Stimulated activated CD8-positive, alpha-beta memory T cell treated with anti-CD3 and anti-CD28 coated beads, Interleukin-12 subunit alpha, Interleukin-12 subunit beta, amount 100 ng/mL, for 24 hours (primary cell): Measurements from ENCODE around the gene SLBP.

ENCODE experiments used
- DNase-seq: peaks from one replicate; pipeline ENCODE4 v3.0.0-alpha.2; 2020; ENCODE audit errors: extremely low read depth

SLBP gene

DNA sequence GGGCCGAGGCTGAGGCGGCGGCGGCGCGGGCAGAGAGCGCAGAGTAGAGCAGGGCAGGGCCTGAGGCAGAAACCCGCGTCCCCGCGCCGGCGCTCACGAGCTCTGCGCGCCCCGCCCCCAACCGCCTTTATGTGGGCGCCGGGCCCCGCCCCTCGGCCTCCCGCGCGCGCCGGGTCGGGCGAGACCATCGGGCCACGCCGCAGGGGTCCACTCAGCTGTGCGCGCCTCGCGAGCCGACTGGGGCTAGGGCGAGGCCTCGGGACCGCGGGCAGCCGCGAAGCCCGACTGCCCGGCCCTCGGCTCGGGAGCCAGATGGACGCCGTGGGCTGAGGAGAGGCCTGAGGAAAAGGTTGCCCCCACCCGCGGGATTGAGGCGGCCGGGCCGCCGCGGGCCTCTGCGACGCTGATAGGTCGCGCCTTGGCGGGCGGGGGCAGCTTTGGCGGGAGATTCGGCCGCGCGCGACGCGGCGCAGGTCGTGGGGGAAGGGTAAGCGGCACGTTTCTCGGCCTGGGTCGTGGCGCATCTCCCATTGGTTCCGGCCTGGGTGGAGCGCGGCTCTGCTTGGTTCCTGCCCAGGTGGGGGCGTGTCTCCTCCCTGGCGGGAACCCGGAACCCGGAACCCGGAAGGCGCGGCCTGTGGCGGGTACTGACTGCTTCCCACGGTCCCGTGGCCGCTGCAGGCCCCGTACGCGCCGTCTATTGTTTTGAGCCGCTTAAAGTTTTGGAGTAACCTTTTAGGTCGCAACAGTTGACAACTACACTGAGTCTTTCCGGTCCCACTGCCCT lies at the start of gene SLBP:
Gene SLBP (minus strand): TSS at position 104 of the 787 bp plus-strand sequence. CDS start 131 bp downstream, outside the sequence.
- DNase-seq, result peak; percentile 96

DNA sequence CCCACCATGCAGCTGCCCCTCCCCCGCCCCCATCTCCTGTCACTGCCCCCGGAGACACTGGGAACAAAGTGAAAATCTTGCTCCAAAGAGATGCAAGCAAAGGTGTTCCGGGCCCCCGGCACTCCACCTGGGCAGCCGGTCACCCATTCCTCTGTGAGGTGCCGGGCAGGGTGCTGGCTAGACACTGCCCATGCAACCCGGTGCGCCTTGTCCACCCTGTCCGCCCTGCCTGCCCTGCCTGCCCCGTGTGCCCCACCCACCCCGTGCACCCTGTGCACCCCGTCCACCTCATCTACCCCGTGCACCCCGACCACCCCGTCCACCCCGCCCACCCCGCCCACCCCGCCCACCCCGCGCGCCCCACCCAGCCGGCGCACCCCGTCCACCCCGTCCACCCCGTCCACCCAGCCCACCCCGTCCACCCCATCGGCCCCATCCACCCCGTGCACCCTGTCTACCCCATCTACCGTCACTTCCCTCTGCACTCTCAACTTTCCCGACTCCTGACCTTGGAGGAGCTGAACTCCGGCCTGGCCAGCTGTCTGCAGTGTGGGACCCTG lies 49.1 kb upstream of the SLBP start:
- DNase-seq, result no peak

DNA sequence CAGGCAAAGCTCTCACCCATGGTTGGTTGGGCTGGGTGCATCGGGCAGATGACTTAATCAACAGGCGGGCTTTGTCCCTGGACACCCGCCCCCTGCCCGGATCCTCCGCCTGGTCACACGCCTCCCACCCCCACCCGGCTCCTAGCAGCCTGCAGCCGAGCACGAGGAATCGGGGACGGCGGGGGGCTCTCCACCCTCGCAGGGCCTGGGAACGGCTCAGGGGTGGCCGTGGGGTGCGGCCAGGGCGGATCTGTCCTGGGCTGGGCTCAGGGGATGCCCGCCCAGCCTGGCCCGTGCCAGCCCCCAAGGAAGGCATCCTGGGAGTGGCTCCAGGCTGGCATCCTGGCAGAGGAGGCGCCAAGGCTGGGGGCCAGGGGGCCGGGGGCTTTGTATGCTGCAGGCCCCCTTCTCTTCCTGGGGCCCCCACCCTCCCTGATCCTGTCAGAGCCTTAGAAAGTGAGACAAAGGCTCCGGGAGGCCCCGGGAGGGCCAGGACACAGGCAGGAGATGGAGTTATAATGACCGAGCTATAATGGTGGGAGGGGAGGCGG lies 48.5 kb upstream of the SLBP start:
- no peak for DNase-seq

DNA sequence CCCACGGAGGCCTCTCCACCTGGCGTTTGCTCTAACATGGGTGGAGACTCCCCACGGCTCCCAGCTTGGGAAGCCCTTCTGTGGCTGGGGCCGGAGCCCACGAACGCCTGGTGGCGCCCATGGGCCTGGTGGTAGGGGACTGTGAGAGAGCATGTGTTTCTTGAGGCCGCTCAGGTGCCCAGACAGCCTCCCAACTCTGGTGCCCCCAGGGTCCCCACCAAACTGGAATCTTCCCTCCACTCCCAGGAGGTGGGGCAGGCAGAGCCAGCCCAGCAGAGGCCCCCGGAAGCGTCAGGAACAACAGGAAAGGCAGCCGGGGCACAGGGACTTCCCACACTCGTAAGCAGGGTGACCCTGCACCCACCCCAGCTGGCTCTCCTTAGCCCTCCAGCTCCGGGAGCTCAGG lies 47.7 kb upstream of the SLBP start:
- DNase-seq, result no peak

DNA sequence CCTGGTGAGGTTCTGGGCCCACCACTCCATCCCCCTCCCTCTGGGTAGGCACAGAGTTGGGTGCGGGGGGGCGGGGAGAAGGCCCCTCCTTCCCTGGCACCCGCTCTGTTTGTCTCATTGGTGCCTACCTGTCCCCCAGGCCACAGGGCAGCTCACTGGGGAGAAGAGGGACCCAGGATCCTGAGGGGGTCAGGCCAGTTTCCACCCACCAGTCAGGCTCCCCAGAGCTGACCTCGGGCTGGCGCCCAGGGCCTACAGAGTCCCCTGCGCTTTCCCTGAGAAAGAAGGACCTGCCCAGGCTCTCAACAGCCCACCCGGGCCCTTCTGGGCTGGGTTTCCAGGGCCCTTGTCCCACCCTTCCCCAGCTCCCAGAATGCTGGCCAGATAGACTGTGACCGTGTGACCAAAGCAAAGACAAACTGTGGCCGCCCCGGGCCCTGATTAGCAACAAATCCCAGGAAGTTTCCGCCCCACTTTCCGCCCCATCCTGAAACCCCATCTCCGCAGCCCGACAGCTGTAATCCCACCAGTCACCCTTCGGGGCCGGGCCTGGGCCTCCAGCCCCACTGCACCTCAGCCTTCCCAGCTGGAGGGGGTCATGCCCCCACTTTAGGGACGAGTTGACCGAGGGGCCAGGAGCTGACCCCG lies 47.2 kb upstream of the SLBP start:
- no peak for DNase-seq

DNA sequence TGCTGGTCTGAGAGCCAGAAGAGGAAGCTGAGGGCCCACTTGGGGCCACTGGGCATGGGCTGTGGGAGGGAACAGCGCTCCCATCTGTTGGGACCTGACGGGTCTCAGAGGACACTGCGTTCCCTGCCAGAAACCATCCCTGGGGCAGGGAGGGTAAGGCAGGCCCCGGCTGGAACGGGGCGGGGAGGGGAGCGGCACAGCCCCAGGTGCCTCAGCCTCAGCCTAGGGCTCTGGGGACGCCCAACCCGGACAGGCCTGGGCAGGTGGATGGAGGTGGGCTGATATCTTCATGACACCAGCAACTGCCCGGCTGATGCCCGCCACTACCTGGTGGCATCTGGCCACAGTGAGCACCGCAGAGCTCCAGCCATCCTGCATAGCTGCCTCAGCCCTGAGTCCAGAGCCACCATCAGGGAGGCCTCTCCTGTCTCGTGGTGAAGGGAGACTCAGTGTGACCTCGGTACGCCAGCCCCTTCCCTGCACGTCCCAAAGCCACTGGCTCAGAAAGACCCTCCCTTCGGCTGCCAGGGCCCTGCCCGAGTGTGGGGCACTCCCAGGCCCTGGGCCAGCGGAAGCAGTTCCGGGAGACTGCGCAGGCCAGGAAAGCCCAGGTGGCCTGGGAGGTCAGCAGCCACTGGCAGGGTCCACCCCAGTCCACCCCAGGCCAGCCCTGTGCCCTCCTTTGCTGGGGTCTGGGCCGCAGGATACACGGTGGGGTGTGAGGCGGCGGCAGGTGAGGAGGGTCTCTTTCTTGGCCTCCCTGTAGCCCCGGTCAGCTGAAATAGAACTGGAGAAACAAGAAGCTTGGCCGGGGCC lies 46.4 kb upstream of the SLBP start:
- DNase-seq, result no peak

DNA sequence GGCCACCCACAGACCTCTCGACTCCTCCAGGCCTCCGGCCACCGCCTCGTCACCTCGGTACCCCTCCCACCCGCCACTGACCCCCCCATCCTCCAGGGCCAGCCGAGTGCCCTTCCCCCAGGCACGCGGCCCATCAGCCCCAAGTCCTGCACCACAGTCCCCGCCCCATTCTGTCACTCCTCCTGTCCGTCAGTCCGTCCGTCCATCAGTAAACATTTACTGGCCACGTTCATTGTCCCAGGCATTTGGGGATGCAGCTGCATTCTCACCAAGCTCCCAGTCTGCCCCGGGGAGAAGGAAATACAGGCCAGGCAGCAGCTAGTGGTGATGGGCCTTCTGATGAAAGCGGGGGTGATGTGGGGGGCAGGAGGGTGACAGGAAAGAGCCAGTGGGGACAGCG lies 45.7 kb upstream of the SLBP start:
- DNase-seq, result no peak

DNA sequence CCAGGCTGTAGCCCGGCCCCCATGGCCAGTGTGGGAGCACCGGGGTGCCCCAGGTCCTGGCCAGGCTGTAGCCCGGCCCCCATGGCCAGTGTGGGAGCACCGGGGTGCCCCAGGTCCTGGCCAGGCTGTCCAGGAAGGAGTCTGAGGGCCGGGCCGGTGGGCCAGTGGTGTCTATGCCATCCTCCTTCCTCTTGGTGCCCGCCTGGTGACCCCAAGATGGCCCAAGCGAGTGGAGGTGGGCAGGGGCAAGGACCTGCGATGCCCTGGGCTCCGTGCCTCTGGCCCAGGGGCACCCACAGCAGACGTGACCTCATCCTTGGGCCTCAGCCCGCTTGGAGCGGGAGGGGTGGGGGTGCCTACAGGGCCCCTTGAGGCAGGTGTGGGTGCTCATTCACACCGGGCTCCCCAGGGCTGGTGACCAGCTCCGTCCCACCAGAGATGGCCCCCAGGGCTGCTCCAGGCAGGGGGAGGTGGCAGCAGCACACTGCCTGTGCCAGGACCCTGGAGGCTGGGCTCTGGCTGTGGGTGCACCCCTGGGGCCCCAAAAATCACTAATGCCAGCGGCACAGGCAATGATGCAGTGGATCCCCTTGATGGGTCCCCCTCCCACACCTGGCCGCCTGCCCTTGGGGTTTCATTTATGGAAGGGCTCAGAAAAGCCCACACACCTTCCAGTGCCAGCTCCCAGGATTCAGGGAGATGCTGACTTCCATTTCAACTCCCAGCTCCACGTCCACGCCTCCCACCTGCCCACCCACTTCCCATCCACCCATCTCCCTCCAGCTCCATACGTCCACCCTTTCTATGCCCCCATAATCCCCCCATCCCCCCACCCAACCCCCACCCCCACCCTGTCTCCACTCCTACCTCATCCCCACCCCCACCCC lies 45.0 kb upstream of the SLBP start:
- DNase-seq, result no peak

DNA sequence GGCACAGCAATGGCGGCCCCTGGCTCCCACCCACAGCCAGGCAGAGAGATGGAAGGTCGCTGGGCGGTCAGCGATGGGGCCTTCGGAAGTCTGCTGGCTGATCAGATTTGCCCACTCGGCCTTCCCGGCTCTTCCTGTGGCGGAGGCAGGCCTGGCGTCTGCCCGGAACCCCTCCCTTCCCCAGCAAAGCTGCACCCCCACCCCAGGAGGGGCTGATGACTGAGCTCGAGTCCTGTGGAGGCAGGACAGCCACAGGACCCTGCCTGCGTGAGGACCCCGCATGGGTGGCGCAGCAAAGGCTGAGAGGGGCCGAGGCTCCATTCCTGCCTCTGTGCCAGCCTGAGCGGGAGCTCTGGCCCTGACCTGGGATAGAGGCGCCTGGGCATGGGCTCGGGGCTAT lies 44.0 kb upstream of the SLBP start:
- DNase-seq, result no peak

DNA sequence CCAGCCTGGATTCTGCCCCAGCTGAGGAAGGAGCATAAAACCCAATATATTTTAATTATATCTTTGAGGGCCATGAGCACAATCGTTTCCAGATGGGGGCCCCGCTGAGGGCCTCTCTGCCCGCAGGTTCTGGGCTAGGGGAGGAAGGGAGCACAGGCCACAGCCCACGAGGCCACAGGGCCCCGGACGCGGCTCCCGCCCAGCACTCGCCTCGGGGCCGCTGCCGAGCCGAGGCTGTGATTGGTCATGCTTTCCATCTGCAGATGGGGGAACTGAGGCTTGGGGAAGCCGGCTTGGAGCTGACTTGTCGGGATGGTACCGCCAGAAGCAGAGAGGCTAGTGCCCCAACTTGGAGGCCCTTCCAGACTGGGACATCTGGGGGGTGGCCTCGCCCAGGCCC lies 43.2 kb upstream of the SLBP start:
- DNase-seq, result no peak

DNA sequence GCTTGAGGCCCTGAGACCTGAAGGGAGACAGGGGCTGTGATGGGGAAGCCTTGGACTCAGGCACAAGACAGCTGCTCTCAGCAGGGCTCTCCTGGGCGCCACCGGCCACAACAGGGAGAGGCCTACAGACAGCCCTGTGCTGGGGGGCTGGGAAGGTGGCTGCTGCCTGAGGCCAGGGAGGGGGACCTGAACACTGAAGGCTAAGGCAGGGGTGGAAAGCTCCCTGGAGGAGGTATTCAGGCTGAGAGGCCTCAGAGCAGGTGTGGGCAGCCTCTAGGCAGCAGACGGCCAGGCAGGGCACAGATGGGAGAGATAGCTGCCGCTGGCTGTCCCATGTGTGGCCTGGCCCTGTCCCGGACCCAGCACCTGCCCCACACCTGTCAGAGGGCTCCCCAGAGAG lies 42.2 kb upstream of the SLBP start:
- DNase-seq, result no peak

DNA sequence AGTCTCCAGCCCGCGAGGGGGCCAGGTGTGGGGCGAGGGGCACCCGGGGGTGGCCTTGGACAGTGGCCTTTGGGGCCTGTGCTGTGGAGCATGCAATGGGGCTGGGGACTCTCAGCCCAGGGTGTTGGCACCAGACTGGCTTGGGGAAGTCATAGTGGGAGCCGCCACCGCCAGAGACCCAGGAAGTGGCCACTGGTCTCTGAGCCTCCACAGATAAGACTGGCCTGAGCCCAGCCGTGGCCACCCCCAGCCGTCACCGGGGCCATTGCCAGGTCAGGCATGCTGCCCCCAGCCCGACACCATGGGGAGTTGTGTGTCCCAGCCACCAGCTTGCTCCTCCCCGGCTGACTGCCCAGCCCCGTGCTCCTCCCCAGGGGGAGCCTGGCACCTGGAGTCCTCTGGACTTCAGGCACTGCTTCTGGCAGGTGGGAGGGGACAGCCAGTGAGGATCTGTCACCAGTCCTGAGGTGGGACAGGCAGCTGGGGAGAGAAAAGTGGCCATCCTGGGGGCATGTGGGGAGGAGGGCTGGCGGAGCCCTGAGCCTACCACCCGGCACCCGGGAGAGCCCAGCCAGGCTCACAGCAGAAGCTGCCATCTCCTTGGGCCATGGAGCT lies 41.7 kb upstream of the SLBP start:
- no peak for DNase-seq

DNA sequence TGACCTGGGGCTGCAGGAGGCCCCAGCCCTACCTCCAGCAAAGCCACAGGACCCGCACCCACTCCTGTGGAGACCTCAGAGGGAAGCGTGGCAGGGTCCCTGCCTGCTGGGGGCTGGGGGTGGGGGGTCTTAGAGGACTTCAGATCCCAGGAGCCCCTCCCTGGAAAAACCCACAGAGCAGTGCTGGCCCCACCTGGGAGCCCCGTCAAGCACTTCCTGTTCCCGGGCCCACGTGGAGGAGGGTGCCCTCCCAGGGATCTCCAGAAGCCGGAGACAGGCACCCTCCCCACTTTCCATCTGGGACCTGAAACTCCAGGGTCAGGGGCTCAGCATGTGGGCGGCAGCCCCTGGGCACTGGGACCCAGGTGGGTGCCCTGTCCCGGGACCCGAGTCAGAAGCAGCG lies 41.2 kb upstream of the SLBP start:
- DNase-seq, result no peak

DNA sequence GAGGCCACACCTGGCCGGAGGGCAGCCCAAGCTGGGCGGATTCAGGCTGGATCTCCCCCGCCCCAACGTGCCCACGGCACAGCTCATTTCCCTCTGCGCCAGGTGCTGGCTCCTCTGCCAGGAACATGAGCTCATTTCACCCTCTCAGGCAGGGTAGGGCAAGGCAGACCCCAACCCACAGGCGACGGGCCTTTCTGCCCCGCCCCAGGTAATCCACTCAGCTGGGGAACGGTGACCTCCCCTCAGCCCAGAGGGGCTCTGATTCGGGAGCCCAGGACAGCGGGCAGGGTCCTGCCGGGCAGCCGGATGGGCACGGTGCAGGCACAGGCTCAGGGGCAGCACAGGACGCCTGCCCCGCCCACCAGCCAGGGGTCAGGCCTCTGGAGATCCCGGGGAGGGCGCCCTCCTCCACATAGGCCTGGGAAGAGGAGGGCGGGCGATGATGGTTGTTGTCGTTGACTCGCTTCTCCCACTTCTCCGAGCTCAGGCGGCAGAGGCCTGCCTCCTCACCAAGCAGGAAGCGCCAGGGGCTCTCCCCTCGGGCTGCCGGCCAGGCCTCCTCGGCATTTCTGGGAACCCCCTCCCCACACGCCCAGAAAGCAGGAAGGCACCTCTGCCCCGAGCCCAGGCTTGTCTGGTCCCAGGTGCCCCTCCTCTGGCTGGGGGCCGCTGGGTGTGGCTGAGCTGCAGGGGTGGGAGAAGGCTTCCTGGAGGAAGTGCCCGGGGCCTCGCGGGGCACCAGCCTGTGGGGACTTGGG lies 40.3 kb upstream of the SLBP start:
- no peak for DNase-seq

DNA sequence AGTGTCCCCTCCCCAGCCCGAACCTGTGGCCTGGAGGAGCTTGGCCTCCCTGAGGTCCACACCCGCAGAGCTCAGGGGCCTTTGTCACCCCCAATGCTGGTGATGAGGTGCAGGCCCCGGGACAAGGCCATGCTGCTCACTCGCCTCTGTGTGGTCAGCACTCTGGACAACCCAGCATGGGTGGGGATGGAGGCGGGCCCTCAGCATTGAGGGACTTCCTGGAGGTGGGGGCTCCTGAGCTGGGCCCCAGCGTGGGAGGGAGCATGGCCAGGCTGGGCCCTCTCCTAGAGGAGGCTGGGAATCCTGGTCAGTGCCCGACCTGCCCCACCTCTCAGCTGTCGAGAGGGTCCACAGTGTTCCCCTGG lies 39.8 kb upstream of the SLBP start:
- DNase-seq, result no peak

DNA sequence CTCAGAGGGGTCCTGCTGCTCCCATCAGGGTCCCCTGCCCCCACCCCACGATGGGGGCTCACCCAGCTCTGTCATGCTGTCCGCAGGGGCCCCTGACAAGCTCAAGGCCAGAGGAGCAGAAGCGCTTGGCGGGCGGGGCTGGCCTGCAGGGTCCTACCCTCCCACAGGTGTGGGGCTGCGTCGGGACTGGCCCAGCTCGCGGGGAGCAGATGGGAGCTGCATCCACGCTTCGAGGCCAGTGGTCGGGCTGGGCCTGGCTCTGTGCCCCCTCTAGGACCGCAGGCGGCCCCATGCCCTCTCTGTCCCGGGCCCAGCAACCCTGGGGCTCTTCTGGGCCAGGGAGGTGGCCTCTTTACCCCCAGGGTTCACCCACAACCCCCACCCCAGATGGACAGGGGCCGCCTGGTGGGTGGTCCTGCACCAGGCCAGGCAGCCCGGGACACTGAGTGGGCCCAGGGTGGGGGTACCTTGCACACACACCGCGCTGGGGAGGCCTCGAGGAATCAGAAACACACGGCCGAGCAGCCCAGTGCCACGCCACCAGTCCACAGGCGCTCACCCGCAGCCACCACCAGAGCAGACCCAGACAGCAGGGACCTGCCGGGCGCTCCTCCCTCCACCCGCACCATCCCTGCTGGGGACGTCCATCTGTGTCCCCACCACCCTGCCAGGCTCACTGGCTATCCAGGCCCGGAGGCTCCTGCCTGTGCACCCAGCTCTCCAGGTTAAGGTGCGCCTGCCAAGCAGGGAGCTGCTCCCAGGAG lies 39.2 kb upstream of the SLBP start:
- DNase-seq, result no peak

DNA sequence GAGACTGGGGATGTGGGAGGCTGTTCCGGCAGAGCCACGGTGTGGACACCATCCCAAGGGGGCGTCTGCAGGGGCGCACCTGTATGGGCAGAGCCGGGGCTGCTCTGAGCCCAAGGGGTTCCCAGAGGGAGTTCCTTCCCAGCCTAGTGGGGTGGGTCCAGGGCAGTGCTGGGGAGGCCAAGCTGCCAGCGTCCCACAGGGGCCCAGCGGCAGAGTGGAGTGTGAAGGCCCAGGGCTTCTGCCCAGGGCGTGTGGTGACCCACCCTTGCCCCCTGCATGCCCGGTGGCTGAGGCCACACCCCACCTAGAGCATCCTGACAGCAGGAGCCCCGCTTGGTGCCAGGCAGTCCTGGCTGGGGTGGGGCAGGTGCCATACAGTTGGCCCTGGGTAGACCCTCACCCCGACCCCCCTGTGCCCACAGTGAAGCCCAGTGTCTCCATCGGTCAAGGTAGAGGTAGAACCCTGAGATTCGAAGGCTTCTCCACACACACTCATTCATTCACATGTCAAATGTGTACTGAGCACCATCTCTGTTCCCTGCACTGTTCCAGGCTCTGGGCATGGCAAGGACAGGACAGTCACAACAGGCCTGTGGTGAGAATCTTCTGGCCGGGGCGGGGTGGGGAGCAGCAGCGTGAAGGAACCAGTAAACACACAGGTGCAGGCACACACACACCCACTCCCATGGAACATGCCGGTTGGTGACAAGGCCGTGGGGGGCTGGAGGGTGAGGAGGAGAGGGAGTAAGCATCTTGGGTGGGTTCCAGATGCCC lies 38.4 kb upstream of the SLBP start:
- no peak for DNase-seq

DNA sequence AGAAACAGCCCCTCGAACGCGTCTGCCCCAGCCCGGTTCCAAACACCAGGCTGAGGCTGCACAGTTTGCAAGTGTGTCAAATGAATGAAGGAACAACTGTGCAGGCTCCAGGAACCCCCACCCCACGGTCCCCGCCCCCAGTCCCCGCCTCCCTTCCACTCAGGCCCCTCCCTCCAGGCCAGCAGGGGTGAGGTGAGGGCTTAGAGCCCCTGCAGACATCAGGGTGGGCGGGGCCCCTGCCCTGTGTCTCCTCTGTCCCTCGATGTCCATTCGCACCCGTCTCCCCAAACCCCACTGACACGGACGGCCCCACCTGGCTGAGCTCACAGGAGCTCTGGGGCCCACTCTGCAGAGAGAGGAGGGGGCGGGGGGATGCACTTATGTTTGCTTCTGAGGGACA lies 37.7 kb upstream of the SLBP start:
- no peak for DNase-seq
